NOMO-1 treated with dmso at 0.1 percent for 144 hours (cell line): ENCODE data around the gene DCST1.
"Not testable (repeated sequence)": the region's sequence is repeated elsewhere in the genome, so short reads cannot be mapped to it uniquely, and the experiment has no call there.

Experiments
- DNase-seq: peaks from one replicate; lab custom pipeline; 2025; ENCODE audit not compliant: unreplicated experiment; lab: John Stamatoyannopoulos, UW

The DCST1 gene, protein sequence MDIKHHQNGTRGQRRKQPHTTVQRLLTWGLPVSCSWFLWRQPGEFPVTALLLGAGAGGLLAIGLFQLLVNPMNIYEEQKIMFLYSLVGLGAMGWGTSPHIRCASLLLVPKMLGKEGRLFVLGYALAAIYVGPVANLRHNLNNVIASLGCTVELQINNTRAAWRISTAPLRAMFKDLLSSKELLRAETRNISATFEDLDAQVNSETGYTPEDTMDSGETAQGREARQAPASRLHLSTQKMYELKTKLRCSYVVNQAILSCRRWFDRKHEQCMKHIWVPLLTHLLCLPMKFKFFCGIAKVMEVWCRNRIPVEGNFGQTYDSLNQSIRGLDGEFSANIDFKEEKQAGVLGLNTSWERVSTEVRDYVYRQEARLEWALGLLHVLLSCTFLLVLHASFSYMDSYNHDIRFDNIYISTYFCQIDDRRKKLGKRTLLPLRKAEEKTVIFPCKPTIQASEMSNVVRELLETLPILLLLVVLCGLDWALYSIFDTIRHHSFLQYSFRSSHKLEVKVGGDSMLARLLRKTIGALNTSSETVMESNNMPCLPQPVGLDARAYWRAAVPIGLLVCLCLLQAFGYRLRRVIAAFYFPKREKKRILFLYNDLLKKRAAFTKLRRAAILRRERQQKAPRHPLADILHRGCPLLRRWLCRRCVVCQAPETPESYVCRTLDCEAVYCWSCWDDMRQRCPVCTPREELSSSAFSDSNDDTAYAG

DNA sequence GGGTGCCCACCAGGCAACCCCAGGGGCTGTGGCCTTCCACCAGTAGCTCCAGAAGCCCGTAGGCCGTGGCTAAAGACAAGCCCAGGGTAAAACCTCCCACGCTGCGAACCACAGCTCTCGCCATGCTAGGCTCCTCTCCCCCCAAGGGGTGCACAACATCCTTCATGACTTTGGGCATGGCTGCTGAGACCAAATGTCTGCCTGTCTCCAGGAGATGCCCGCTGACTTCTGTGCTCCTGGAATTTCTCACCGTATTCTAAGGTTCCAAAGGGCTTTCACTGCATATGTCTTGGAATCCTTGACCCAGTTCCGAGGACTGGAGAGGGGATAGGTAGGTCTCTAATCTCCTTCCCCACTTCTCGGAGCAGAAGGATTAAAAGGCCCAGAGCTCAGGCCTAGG is at the start of gene DCST1, which contains the start of gene DCST2:
Gene DCST1 (plus strand): TSS at position 301 of the 400 bp plus-strand sequence. CDS start 213 bp downstream, outside the sequence.
Gene DCST2 (minus strand): TSS at position 258 of the 400 bp plus-strand sequence. CDS start 80 bp downstream, at position 178.
- no peak for DNase-seq

DNA sequence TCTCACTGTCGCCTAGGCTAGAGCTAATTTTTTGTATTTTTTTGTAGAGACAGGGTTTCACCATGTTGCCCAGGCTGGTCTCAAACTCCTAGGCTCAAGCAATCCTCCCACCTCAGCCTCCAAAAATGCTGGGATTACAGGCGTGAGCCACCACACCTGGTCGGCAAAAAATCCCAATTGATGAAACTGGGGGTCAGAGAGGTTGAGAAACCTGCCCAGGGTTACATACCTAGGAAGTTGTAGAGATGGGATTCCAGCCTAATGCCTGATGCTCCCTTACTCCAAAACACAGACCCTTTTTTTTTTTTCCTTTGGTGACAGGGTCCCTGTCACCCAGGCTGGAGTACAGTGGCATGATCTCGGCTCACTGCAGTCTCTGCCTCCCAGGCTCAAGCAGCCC is 46.9 kb upstream of the DCST1 start:
- not testable (repeated sequence) for DNase-seq

DNA sequence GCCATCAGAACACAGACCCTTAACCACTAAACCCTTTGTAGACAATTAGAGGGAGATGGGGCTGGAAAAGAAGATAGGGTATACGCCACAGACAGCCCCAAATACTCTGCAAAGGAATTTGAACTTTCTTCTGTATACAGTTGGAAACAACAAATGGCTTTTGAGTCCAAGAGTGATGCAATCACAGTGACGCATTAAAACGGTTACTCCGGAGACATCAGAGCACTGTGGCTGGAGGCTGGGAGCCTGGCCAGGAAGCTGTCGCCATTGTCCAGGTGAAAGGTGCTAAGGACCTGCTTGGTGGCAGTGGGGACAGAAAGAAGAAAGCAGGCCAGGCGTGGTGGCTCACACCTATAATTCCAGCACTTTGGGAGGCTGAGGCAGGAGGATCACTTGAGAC is 46.3 kb upstream of the DCST1 start:
- DNase-seq = no peak

DNA sequence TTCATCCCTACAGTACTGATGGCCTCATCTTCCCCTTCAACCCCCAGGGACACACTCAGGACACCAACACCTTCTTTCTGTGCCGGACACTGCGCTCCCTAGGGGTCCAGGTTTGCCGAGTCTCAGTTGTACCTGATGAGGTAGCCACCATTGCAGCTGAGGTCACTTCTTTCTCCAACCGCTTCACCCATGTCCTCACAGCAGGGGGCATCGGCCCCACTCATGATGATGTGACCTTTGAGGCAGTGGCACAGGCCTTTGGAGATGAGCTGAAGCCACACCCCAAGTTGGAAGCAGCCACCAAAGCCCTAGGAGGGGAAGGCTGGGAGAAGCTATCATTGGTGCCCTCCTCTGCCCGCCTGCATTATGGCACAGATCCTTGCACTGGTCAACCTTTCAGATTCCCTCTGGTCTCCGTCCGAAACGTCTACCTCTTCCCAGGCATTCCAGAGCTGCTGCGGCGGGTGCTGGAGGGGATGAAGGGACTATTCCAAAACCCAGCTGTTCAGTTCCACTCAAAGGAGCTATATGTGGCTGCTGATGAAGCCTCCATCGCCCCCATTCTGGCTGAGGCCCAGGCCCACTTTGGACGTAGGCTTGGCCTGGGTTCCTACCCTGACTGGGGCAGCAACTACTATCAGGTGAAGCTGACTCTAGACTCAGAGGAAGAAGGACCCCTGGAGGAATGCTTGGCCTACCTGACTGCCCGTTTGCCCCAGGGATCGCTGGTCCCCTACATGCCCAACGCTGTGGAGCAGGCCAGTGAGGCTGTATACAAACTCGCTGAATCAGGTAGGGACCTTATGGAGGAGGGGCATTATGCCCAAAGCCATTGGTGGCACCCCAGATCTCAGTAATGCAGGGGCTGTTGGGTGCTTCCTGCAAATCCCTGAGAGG is 45.3 kb upstream of the DCST1 start:
- DNase-seq = no peak

DNA sequence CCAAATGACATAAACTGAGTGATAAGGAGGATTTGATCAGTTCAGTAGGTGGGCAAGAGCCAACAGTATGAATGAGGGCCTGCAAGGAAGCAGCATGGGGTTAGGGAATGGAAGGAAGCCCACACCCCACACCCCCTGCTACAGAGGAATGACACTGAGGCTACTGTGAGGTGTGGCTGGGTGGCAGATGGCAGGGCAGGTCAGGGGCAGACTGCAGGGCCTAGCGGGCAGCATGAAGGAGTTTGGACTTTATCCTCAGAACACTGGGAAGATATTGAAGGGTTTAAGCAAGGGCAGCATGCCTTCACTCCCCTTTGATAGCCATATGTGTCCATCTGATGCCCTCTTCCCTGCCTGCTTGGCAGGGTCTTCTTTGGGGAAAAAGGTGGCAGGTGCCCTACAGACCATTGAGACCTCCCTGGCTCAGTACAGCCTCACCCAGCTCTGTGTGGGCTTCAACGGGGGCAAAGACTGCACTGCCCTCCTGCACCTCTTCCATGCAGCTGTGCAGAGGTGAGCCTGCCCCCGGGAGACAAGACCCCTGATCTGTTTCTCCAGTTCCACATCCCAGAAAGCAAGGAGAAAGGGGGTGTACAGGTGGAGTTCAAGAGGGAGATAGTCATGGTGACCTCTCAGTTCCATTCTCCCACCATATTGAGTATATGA is 44.3 kb upstream of the DCST1 start:
- DNase-seq = no peak

DNA sequence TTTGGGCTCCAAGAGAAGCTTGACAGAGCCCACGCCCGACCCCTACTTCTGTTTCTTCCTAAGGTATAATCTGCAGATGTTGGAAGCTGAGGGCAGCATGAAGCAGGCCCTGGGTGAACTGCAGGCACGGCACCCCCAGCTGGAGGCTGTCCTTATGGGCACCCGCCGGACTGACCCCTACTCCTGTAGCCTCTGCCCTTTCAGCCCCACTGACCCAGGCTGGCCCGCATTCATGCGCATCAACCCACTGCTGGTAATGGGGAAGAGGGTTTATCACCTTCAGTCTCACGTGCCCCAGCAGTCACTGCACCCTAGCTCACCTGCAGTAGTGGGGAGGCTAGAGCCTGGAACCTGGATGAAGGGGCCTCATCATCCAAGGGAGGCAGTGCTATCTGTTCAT is 43.3 kb upstream of the DCST1 start:
- DNase-seq = no peak

DNA sequence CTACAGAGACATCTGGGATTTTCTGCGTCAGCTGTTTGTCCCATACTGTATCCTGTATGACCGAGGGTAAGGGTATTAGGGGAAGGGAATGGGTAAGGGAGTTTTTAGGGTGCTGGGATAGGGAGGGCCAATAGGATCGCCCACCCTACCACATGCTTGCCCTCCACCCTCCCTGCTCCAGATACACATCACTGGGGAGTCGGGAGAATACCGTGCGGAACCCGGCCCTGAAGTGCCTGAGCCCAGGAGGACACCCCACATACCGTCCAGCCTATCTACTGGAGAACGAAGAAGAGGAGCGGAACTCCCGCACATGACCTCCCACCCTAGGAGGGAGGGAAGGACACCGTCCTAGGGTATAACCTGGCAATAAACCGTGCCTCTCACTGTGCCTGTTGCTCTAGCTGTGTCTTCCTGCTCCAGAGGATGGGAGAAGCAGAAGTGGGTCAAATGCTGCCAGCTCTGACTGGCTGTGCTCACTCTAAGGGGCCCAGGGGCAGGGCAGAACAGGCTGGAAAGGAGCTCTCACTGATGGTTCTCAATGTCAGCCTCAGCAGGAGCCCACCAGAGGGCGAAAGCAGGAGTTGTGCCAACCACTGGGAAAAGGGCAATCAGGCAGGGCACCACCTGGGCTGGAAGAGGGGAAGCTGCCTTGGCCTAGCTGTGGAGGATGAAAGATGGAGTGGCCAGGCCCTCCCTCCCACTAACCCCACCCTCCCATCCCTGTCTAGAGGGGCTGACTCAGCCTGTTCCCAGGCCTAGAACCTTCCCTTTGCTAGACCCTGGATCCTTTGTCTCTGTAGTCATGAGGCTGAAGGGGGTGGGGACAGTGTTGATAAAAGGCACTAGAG is 40.7 kb upstream of the DCST1 start:
- no peak for DNase-seq

DNA sequence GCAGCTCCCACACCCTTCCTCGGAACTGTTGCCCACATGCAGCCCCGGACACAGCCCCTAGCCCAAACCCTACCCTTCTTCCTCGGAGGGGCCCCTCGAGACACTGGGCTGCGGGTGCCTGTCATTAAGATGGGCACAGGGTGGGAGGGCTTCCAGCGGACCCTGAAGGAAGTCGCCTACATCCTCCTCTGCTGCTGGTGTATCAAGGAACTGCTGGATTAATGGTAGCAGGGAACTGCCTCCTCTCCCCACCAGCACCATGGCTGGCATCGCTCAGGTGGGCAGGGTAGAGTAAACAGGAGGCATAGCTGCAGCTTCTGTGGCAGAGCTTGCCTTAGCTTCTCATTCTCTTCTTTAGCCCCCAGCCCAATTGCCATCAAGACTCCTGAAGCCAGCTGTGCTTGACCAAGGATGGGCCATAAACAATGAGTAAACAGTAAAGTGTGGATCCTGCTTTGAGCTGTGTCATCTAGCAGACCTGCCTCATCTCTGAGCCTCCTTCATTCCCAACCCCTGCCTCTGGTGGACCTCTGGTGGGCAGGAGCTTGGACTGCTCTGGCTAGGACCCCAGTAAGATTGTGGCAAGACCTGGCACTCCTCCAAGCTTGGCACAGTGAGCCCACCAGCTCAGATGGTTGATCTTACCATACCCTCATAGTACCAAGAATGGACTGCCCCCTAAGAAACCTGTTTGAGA is 39.9 kb upstream of the DCST1 start, which contains the start of gene LENEP:
Gene LENEP (plus strand): TSS at position 15 of the 697 bp plus-strand sequence. CDS start 22 bp downstream, at position 37.
- DNase-seq = no peak

DNA sequence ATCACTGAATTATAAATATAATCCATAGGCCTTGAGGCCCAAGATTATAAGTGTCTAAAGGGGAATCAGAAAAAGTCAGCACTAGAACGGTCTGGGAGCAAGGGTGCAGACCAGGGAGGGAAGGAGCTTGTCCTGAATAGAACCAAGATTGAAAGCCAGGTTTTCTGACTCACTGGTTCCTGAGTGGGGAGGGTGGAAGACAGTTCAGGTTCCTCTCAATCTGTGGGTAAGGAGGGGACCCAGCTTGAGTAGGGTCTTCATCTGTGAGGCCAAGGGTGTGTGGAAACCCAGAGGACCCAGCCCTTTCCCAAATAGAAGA is 39.4 kb upstream of the DCST1 start:
- no peak for DNase-seq

DNA sequence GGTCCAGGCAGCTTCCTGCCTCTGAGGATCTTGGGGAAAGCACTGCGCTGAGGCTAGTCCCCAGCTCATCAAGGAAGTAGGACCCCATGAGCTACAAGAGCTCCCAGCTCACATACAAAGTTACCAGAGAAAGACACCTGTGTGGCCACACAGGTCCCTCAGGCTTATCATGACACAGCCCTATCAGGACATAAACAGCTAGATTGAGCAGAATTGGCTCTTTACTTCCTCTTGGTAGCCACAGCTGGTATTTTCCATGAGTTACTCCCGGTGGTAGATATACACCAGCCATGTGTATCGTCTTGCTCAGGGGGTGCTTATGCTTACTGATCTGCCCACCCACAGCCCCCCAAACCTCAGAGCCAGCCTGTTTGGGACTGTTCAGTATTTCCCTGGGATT is 39.0 kb upstream of the DCST1 start:
- DNase-seq = no peak

DNA sequence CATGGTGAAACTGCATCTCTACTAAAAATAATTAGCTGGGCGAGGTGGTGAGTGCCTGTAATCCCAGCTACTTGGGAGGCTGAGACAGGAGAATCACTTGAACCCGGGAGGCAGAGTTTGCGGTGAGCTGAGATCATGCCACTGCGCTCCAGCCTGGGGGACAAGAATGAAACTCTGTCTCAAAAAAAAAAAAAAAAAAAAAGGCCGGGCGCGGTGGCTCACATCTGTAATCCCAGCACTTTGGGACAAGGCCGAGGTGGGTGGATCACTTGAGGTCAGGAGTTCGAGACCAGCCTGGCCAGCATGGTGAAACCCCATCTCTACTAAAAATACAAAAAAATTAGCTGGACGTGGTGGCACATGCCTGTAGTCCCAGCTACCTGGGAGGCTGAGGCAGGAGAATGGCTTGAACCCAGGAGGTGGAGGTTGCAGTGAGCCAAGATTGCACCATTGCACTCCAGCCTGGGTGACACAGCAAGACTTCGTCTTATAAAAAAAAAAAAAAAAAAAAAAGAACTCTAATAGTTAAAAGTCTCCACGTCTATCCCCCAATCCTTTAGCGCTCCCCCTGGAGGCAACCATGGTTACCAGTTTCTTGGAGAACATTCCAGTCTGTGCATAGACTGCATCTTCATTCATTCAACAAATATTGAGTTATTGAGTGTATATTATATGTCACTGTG is 38.2 kb upstream of the DCST1 start:
- not testable (repeated sequence) for DNase-seq

DNA sequence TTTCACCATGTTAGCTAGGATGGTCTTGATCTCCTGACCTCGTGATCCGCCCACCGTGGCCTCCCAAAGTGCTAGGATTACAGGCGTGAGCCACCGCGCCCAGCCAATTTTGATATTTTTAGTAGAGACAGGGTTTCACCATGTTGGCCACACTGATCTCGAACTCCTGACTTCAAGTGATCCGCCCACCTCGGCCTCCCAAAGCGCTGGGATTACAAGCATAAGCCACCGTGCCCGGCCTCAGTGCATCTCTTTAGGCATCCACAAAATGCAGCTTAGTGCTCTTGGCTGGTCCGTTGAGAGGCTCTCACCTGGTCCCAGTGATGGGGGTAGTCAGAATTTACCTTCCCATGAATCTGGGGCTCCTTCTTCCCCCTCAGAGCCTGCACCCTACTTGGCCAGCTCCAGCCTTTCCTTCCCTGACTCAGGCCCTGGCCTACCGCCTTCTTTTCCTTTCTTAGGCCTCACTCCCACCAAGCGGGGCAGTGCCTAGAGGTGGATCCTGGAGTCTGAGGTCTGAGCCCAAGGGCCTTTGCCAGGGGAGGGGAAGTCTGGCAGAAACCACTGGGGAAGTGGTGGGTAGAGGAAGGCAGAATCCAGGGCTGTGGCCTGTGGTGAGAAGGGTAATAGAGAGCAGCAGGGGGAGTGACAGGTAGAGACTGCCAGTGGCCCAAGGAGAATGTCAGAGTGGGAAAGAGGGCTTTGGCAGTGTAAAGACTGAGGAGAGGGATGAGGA is 36.5 kb upstream of the DCST1 start:
- DNase-seq = no peak

DNA sequence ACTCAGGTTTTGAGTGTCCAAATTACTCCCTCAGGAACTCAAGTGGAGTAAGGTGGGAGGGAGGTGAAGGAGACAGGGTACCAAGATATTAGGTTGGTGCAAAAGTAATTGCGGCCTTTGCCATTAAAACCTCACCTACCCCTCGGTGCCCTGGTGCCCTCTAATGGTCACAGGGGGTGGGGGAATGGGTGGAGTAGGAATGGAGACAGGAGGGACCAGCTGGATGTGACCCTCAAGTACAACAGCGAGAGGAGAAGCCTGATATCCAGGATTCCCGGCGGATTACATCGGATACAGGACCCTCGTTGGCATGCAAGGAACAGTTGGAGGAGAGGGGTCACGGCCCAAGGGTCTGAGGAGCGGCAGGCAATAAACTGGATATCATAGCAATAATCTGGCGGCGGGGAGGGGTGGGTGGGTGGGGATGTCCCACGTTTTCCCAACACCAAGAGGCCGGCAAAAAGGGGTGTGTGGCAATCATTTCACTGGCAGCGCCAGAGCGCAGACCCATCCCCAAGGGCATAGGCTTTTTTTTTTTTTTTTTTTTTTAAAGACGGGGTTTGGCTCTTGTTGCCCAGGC is 35.3 kb upstream of the DCST1 start:
- DNase-seq = no peak

DNA sequence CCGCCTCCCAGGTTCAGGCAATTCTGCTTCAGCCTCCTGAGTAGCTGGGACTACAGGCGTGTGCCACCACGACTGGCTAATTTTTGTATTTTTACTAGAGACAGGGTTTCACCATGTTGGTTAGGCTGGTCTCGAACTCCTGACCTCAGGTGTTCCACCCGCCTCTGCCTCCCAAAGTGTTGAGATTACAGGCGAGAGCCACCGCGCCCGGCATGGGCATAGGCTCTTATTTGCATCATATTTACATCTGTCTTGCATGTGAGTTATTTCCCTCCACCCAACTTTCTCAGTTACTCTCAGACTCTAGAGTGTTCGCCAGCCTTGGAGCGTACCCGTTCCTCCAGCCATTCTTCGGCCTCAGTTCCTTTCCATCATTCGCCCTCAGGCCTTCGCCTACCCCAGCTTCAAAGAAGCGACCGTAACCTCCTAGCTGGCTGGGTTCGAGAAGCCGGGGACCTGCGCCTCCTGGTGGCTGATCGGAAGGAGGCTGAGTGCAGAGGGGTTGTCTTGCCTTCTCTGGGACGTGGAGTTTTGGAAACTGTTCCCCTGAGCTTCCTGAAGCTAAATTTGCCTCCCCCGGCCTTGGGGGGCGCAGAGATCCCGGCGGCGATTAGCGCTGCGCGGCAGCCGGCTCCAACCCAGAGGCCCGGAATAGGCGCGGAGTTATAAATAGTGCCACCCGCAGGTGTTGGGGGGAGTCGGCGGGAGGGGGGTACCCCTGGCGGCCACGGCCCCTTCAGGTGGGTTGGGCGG is 34.6 kb upstream of the DCST1 start:
- peak; percentile 57 for DNase-seq

DNA sequence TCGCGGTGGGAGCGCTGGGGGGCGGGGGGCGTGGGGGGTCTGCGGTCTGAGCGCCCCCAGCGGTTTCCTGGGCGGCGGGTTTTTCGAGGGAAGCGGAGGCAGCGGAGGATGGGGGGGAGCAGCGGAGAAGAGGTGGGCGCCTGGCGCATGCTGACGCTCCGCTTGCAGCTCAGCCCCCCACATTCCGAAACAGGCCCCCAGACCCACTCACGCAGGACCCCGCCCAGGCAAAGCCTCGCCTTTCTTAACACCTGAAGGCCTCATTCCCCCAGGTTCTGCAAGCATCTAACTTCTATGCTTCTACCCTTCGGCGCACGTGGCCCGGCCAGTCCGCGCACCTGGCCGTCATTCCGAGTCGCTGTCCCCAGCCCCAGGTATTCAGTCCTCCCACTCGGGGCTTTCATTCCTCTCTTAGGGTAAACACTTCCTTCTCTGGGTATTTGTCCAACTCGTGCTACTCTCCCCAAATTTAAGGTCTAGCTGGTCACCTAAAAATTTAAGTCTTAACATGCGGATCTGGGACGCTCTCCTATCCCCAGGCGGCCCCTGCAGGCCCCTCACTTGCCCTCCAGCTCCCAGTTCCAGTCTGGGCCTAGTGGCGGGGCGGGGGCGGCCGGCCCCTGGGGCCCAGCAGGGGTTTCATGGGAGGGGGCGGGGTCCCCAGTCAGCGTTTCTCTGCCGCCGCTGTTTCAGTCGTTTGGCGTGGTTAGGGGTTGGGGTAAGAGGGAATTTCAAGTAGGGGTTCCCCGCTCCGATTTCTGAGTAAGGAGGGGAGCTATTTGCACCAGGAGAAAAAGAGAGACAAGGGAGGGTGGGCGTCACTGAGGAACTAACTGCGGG is 33.8 kb upstream of the DCST1 start:
- no peak for DNase-seq

DNA sequence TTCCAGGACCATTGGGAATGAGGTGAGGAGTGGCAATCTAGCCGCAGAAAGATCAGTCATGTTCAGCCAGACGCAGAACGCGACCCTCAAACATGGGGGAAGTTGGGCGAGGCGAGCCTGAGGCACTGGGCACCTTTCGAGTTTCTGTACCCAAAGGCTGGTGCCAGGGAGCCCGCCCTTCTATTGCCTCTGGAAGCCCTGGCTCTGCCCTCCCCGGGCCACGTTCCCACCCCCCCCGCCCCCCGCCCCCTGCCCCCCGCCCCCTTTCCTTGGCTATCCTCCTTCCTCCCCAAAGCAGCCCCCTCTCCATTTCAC is 33.3 kb upstream of the DCST1 start:
- DNase-seq = no peak
